Activated naive CD8-positive, alpha-beta T cell treated with anti-CD3 and anti-CD28 coated beads for 36 hours (primary cell): ENCODE results near the gene ATP5F1C. TPM values are rescaled to one million over a fixed set of nuclear protein-coding genes. Genes with fewer than 3 reads are reported as not detected.
"Not testable (repeated sequence)": the region's sequence is repeated elsewhere in the genome, so short reads cannot be mapped to it uniquely, and the experiment has no call there.

Experiments used
- DNase-seq: peaks from one replicate; pipeline ENCODE4 v3.0.0; 2021
- H3K27ac Mint-ChIP-seq: one replicate; pipeline ENCODE4 v1.8.0; 2022; ENCODE audit warnings: mild to moderate bottlenecking, moderate library complexity, mixed read lengths
- H3K27me3 Mint-ChIP-seq: one replicate; pipeline ENCODE4 v1.8.0; 2022; ENCODE audit warnings: mild to moderate bottlenecking, mixed read lengths
- H3K36me3 Mint-ChIP-seq: one replicate; pipeline ENCODE4 v1.8.0; 2021; ENCODE audit warnings: mild to moderate bottlenecking, mixed read lengths
- H3K4me1 Mint-ChIP-seq: one replicate; pipeline ENCODE4 v1.8.0; 2021; ENCODE audit warnings: mixed read lengths
- H3K4me3 Mint-ChIP-seq: one replicate; pipeline ENCODE4 v1.8.0; 2022; ENCODE audit warnings: mild to moderate bottlenecking, moderate library complexity, mixed read lengths
- H3K9me3 Mint-ChIP-seq: one replicate; pipeline ENCODE4 v1.8.0; 2022; ENCODE audit warnings: mixed read lengths
- total RNA-seq, 2 experiments: library from RNA; stranded (reverse); gene quantifications; one replicate each; pipeline ENCODE4 v1.2.3, GENCODE V29; 2021

ATP5F1C gene
- total RNA-seq, 2 experiments from 2014 or later: 322 to 324 TPM

DNA sequence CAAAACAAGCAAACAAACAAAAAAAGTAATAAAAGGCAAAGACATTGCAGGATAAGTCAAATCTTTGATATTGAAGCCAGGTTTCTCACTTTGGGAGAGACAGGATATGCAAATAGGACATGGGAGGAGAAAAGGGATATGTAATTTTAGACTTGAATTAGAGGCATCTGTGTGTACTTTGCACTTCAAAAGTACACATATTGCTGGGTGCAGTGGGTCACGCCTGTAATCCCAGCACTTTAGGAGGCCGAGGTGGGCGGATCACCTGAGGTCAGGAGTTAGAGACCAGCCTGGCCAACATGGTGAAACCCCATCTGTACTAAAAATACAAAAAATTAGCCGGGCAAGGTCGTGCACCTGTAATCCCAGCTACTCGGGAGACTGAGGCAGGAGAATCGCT, 23.8 kb downstream of the ATP5F1C start:
- H3K27ac Mint-ChIP-seq, H3K27me3 Mint-ChIP-seq, H3K4me1 Mint-ChIP-seq, H3K4me3 Mint-ChIP-seq, H3K9me3 Mint-ChIP-seq, H3K36me3 Mint-ChIP-seq, DNase-seq: not testable (repeated sequence)

DNA sequence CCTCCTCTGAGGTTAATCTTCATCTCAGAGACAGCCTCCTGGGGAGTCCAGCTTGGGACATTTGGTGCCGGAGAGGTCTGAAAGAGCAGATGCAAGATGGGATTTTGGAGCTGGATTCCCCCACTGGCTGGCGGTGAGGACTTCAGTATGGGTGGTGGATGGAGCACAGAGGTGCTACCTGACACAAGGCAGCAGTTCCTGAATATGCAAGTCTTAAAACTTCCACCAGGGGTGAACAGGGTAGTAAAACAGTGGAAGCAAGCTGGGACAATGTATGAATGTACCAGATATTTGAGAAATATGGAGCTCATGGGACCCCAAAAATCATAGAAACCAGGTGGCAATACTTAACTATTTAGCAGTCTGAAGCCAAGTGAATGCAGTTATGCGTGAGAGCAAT, 25.5 kb downstream of the ATP5F1C start:
- Mint-ChIP-seq H3K4me1 (peaks cover 7% of the 10 kb centered on the region), H3K36me3 (peaks cover 2% of the 10 kb centered on the region), H3K27me3 (no peaks in the 10 kb centered on the region), H3K9me3 (no peaks in the 10 kb centered on the region), H3K4me3 (no peak overlapping the region), H3K27ac (no peak overlapping the region)
- no peak for DNase-seq

DNA sequence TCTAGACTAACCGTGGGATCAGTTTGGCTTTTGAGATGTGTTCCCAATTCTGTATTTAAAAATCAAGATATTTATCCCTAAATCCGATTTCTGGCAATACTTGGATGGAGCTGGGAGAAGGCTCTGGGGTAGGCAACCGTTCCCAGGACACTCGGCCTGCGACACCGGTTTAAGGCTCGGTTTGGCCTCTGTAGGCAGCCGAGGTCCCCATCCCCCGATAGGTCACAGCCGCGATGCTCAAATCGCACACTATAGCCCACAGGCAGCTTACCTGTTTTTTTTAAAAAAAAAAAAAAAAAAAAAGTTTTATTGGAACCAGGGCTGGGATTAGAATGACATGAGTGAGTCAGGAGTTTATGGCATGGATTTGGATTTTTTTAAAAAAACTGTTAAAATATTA, 29.6 kb downstream of the ATP5F1C start:
- H3K27me3 Mint-ChIP-seq: no peaks in the 10 kb centered on the region
- H3K4me3 Mint-ChIP-seq: peak overlapping the region; percentile 97
- peaks cover 26% of the 10 kb centered on the region for H3K4me1 Mint-ChIP-seq
- H3K9me3 Mint-ChIP-seq: no peaks in the 10 kb centered on the region
- no peak for DNase-seq
- no peak overlapping the region for H3K27ac Mint-ChIP-seq
- peaks cover 5% of the 10 kb centered on the region for H3K36me3 Mint-ChIP-seq

DNA sequence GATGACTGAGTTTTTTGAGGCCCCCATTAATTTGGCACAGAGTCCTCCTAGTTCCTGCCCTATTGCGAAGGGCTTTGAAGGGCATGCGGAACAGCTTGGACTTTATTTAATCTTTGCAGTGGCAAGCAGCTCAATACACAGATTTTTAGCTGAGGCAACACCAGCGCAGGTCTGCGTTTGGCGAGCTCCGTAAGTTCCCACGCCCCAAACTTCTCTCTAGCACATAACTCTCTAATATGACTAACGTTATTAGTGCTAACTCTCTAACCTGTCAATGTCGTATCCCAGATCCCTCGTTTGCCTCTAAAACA, 30.0 kb downstream of the ATP5F1C start:
- no peaks in the 10 kb centered on the region for H3K9me3 Mint-ChIP-seq
- no peaks in the 10 kb centered on the region for H3K27me3 Mint-ChIP-seq
- peaks cover 5% of the 10 kb centered on the region for H3K36me3 Mint-ChIP-seq
- H3K27ac Mint-ChIP-seq: peak overlapping the region; percentile 85
- no peak for DNase-seq
- H3K4me1 Mint-ChIP-seq: peaks cover 26% of the 10 kb centered on the region
- peak overlapping the region; percentile 97 for H3K4me3 Mint-ChIP-seq

DNA sequence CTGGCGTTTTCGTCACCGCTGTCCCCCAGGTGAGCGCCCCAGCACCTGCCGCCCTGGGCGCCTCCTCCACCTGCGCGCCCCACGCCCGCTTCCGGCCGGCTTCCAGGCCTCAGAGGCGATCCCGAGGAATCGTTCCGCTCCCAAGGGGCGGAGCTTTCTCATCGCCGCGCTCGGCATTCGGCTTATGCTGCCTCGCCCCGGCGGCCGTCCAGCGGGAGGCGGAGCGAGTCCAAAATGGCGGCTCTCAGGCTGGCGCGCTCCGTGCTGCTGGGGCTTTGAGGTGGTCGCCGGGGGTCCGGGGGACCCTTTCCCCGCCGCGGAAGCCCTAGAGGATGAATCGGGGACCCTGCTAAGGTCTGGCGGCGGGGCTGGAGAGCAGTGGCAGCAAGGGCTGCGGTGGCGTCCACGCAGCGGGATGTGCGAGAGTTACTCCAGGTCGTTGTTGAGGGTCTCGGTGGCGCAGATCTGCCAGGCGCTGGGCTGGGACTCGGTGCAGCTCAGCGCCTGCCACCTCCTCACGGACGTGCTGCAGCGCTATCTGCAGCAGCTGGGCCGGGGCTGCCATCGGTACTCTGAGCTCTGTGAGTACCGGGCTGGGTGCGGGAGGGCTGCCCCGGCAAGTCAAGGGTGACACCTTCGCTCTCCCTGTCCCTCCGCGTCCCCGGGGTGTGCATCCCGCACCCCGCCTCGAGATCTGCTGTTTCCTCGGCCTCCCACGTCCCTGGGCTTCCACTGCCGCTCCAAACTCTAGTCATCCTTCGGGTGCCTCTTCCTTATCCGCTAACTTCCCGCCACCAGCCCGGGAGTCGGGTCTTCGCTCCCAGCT, 30.5 kb downstream of the ATP5F1C start, which contains the start of gene TAF3:
Gene TAF3 (plus strand): TSS at position 211 of the 826 bp plus-strand sequence. CDS start 205 bp downstream, at position 416.
- H3K4me3 Mint-ChIP-seq: peak within 1 kb of the TSS; percentile 97
- no peaks in the 10 kb centered on the region for H3K27me3 Mint-ChIP-seq
- peaks cover 26% of the 10 kb centered on the region for H3K4me1 Mint-ChIP-seq
- H3K36me3 Mint-ChIP-seq: peaks cover 5% of the 10 kb centered on the region
- H3K27ac Mint-ChIP-seq: peak within 1 kb of the TSS; percentile 85
- H3K9me3 Mint-ChIP-seq: no peaks in the 10 kb centered on the region
- peak; percentile 95 for DNase-seq

DNA sequence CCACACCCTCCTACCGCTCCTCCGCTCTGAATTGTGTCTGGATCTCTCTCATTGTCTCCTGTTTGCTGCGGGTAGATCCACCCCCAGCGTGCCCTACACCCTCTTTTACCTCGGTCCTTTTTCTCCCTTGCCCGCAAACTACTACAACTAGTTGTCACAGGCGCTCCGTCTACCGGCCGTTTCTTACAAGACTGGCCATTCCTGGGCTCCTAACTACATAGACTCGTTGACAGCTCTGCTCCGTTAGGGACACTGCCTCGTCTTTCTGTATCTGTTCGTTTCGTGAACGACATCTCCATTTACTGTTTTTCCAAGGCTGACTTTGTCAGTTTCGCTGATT, 31.1 kb downstream of the ATP5F1C start:
- peaks cover 5% of the 10 kb centered on the region for H3K36me3 Mint-ChIP-seq
- peaks cover 26% of the 10 kb centered on the region for H3K4me1 Mint-ChIP-seq
- no peaks in the 10 kb centered on the region for H3K27me3 Mint-ChIP-seq
- peak overlapping the region; percentile 85 for H3K27ac Mint-ChIP-seq
- peak; percentile 9 for DNase-seq
- no peaks in the 10 kb centered on the region for H3K9me3 Mint-ChIP-seq
- H3K4me3 Mint-ChIP-seq: peak overlapping the region; percentile 97

DNA sequence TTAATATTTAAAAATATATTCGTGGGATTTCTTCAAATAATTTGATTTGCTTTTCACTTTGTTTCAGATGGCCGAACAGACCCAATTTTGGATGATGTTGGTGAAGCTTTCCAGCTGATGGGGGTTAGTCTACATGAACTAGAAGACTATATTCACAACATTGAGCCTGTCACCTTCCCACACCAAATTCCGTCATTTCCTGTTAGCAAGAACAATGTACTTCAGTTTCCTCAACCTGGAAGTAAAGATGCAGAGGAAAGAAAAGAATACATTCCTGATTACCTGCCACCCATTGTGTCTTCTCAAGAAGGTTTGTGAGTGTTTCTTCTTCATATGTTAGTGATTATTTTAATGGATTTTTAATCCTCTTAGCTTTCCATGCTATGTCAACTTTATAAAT, 36.3 kb downstream of the ATP5F1C start:
- Mint-ChIP-seq H3K9me3 (no peaks in the 10 kb centered on the region), H3K4me3 (no peak overlapping the region), H3K27me3 (no peaks in the 10 kb centered on the region), H3K36me3 (peaks cover 15% of the 10 kb centered on the region), H3K4me1 (peaks cover 28% of the 10 kb centered on the region), H3K27ac (no peak overlapping the region)
- no peak for DNase-seq

DNA sequence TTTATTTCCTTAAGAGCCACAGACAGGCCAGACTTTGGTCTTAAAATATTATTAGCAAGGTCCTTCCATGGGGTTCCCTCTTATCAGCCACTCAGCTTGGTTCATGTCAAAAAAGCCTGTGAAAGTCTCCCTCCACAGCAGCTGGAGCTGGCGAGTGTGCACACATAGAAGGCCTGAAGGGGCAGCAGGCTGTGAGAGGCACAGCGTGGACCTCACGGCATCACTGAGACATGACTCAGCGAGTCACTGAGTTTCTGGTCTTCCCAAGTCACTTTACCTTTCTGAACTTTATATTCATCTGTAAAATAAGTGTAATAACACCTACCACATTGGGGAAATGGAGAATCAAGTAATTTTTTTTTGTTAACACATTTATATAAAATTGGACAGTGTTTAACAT, 39.0 kb downstream of the ATP5F1C start:
- no peaks in the 10 kb centered on the region for H3K9me3 Mint-ChIP-seq
- H3K4me1 Mint-ChIP-seq: peaks cover 18% of the 10 kb centered on the region
- no peak overlapping the region for H3K4me3 Mint-ChIP-seq
- peaks cover 17% of the 10 kb centered on the region for H3K36me3 Mint-ChIP-seq
- H3K27me3 Mint-ChIP-seq: no peaks in the 10 kb centered on the region
- no peak overlapping the region for H3K27ac Mint-ChIP-seq
- no peak for DNase-seq

DNA sequence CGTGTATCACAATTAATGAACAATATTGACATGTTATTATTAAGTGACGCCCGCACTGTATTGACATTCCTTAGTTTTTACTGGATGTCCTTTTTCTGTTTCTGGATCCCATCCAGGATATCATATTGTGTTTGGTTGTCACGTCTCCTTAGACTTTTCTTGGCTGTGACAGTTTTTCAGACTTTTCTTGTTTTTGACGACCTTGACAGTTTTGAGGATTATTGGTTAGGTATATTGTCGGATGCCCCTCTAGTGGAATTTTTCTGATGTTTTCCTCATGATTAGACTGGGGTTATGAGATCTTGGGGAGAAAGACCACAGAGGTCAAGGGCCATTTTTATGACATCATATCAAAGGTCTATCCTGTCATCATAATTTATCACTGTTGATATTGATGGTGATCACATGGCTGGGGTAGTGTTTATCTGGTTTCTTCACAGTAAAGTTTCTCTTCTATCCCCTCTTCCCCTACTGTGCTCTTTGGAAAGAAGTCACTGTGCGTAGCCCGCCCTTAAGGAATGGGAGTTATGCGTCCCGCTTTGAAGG, 41.4 kb downstream of the ATP5F1C start:
- Mint-ChIP-seq H3K27me3 (no peaks in the 10 kb centered on the region), H3K27ac (no peak overlapping the region), H3K9me3 (no peaks in the 10 kb centered on the region), H3K36me3 (peaks cover 19% of the 10 kb centered on the region), H3K4me1 (peaks cover 36% of the 10 kb centered on the region), H3K4me3 (no peak overlapping the region)
- no peak for DNase-seq

DNA sequence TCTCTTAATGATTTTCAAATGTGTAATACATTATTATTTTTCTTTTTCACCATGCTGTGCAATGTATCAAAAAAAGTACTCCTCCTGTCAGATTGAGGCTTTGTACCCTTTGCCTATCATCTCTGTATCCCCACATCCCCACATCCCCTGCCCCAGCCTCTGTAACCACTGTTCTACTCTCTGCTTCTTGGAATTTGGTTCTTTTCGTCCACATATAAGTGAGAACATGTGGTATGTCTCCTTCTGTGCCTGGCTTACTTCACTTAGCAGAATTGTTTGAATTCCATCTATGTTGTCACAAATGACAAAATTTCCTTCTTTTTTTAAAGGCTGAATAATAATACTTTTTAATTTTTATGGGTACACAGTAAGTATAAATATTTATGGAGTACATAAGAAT, 44.1 kb downstream of the ATP5F1C start:
- no peaks in the 10 kb centered on the region for H3K9me3 Mint-ChIP-seq
- H3K4me3 Mint-ChIP-seq: no peak overlapping the region
- H3K27ac Mint-ChIP-seq: no peak overlapping the region
- peaks cover 26% of the 10 kb centered on the region for H3K36me3 Mint-ChIP-seq
- DNase-seq: no peak
- no peaks in the 10 kb centered on the region for H3K27me3 Mint-ChIP-seq
- peaks cover 41% of the 10 kb centered on the region for H3K4me1 Mint-ChIP-seq

DNA sequence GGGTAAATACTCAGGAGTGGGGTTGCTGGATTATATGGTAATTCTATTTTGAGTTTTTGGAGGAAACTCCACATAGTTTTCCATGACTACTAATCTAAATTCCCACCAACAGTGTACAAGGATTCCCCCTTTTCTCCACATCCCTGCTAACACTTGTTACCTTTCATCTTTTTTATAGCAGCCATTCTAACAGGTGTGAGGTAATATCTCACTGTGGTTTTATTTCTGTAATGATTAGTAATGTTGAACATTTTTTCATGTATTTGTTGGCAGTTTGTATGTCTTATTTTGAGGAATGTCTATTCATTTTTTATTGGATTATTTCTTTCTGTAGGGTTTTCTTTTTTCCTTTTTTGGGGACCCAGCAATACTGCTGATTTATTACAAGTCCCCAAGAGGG, 45.2 kb downstream of the ATP5F1C start:
- no peaks in the 10 kb centered on the region for H3K27me3 Mint-ChIP-seq

DNA sequence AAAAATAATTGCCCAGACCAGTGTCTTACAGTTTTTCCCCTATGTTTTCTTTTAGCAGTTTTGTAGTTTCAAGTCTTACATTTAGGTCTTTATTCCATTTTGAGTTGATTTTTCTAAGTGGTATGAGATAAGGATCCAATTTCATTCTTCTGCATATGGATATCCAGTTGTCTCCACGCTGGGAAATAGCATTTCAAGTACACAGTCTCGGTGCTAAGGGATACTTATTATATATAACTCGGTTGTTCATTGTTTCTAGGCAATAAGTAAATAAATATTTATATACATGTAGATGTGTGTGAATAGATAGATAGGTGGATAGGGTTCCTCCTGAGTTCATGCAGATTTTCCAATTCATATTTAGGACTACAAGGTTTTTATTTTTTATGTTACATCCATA, 46.3 kb downstream of the ATP5F1C start:
- peaks cover 33% of the 10 kb centered on the region for H3K36me3 Mint-ChIP-seq
- no peak overlapping the region for H3K27ac Mint-ChIP-seq
- H3K9me3 Mint-ChIP-seq: no peaks in the 10 kb centered on the region
- no peak overlapping the region for H3K4me3 Mint-ChIP-seq
- no peaks in the 10 kb centered on the region for H3K27me3 Mint-ChIP-seq
- H3K4me1 Mint-ChIP-seq: peaks cover 44% of the 10 kb centered on the region
- DNase-seq: no peak

More for the DNA sequence above, 45.2 kb downstream of the ATP5F1C start:
- Mint-ChIP-seq H3K9me3 (no peaks in the 10 kb centered on the region), H3K27ac (no peak overlapping the region), H3K4me1 (peaks cover 44% of the 10 kb centered on the region), H3K4me3 (no peak overlapping the region), H3K36me3 (peaks cover 29% of the 10 kb centered on the region)
- DNase-seq: no peak

DNA sequence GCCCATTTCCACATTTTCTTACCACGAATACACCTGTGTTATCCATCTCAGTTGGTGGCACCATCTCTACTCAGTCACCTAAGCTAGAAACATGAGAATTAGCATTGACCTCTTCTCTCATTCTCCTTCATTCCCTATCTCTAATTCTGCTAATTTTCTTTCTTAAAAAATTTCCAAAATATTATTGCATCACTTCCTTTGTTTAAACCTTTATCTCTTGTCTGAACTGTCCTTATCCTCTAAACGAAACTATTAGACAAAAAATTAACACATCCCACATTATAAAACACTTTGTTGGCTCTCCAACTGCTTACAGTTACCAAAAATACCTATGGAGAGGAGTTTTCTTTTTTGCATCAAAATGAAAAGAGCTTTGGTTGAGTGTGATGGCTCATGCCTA, 48.6 kb downstream of the ATP5F1C start:
- peaks cover 43% of the 10 kb centered on the region for H3K36me3 Mint-ChIP-seq

DNA sequence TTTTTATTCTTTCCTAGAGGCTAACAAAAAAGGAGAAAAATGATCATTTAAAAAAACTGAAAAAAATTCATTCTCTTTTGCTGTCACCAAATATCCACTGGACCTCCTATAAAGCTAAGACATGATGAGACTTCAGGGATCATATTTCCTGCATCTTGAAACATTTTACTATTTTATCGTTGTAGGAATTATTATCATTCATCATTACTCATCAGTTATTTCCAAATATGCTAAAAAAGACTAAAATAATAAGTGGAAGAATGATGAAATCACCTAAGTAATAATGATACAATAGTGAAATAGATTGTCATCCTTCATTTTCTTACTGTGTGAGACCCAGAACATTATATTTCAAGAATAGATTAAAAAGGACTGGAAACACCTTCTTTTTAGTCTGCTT, 58.6 kb downstream of the ATP5F1C start:
- Mint-ChIP-seq H3K4me1 (peaks cover 14% of the 10 kb centered on the region), H3K27me3 (no peaks in the 10 kb centered on the region), H3K27ac (no peak overlapping the region), H3K9me3 (no peaks in the 10 kb centered on the region), H3K36me3 (peaks cover 13% of the 10 kb centered on the region), H3K4me3 (no peak overlapping the region)
- DNase-seq: no peak

More for the DNA sequence above, 48.6 kb downstream of the ATP5F1C start:
- H3K27ac Mint-ChIP-seq: no peak overlapping the region
- no peak for DNase-seq
- no peaks in the 10 kb centered on the region for H3K9me3 Mint-ChIP-seq
- H3K27me3 Mint-ChIP-seq: no peaks in the 10 kb centered on the region
- H3K4me3 Mint-ChIP-seq: no peak overlapping the region
- H3K4me1 Mint-ChIP-seq: peaks cover 36% of the 10 kb centered on the region

DNA sequence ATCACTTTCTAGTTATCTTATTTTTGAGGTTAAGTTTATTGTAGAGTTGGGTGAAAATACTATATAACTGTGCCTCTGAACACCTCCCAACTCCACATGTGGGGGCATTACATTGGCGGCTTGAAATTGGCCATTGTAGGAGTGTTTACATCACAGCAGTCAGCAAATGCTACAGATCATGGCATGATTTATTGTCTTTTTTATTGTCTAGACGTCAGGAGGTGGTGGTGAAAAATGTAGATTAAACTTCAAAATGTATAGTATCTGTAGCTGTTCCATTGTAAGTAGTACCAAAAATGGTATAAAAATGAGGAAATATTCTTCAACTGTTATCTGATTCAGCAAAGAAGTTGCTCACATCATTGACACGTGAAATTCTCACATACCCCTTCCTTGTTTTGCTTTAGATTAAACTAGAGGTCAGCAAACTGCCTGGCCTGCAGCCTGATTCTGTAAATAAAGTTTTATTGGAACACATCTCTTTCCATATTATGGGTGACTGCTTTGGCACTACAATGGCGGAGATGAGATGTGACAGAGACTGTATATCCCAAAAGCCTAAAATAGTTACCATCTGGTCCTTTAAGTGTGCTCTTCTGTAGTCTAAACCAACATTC, 65.4 kb downstream of the ATP5F1C start:
- Mint-ChIP-seq H3K4me3 (no peak overlapping the region), H3K4me1 (peaks cover 20% of the 10 kb centered on the region), H3K9me3 (no peaks in the 10 kb centered on the region), H3K27me3 (no peaks in the 10 kb centered on the region), H3K27ac (no peak overlapping the region), H3K36me3 (peaks cover 24% of the 10 kb centered on the region)
- no peak for DNase-seq

DNA sequence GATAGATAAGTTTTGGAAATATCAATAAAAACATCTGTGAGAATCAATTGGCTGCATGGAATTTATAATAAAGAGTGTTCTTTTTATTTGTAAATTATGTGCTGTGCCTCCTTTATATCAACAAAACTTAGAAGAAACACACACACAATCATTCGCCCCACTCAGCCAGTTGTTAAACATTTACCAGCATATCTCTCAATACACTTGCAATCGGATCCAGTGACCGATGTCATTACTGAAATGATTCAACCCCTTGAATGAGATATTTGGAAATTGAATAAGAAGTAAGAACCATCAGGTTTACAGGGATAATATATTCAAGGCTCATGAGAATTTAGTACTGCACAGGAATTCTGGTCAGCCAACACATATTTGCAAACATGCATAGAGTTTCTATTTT, 65.9 kb downstream of the ATP5F1C start:
- Mint-ChIP-seq H3K4me1 (peaks cover 21% of the 10 kb centered on the region), H3K4me3 (no peak overlapping the region), H3K9me3 (no peaks in the 10 kb centered on the region), H3K36me3 (peaks cover 29% of the 10 kb centered on the region), H3K27me3 (no peaks in the 10 kb centered on the region), H3K27ac (no peak overlapping the region)
- no peak for DNase-seq
